Testis (tissue), 3 donors: Measurements from ENCODE around the gene TIGD3. TPM values are rescaled to one million over a fixed set of nuclear protein-coding genes. Genes with fewer than 3 reads are reported as not detected.

Source experiments
- DNase-seq: peaks from one replicate; pipeline ENCODE4 v3.0.0-alpha.2; 2019
- H3K27ac ChIP-seq, 2 donors: fragments of 200-600 bp; sonication (generic); one replicate each; pipeline ENCODE4 v1.5.1; 2019
- H3K27me3 ChIP-seq: fragments of 200-600 bp; sonication (generic); one replicate; pipeline ENCODE4 v1.5.1; 2019
- H3K36me3 ChIP-seq: fragments of 200-600 bp; sonication (generic); one replicate; pipeline ENCODE4 v1.5.1; 2017; ENCODE audit warnings: low read depth; ENCODE audit errors: missing control alignments
- H3K4me1 ChIP-seq: fragments of 200-600 bp; sonication (generic); one replicate; pipeline ENCODE4 v1.5.1; 2019
- H3K4me3 ChIP-seq, 2 donors: fragments of 200-600 bp; sonication (generic); one replicate each; pipeline ENCODE4 v1.5.1; 2017 to 2019
- H3K9me3 ChIP-seq: fragments of 200-600 bp; sonication (generic); one replicate; pipeline ENCODE4 v1.5.1; 2017
- CTCF ChIP-seq, 3 experiments: fragments of 450-650 bp in 2 of 3; fragments of 200-600 bp in 1 of 3; sonication (generic) in 1 of 3; IDR thresholded peaks; one replicate each; pipeline ENCODE4 v1.5.1; 2016 to 2019; ENCODE audit warnings: antibody characterized with exemption in 3 of 3, mild to moderate bottlenecking in 2 of 3, moderate library complexity in 1 of 3
- POLR2A ChIP-seq: fragments of 450-650 bp; IDR thresholded peaks from one replicate; pipeline ENCODE4 v1.6.1; 2017; ENCODE audit warnings: antibody characterized with exemption, mild to moderate bottlenecking, moderate library complexity
- WGBS, 2 donors: methylation state at CpG; one replicate each; pipeline ENCODE4 v1.1.5; 2018; 5-methylcytosine and 5-hydroxymethylcytosine counted together
- intact Hi-C: fragments of 100-400 bp; cut with DNase I; formaldehyde crosslinking; loops from one replicate; pipeline ENCODE4 v1.15.1; 2023; ENCODE audit warnings: low total_unique reads
- polyA plus RNA-seq: library from polyadenylated mRNA; stranded (reverse); fragments of 350-450 nt; fragmentation: Illumina TruSeq; extraction: RNeasy Lipid Tissue Mini Kit (QIAGEN cat#74804); gene quantifications from one replicate; pipeline ENCODE4 v1.2.3, GENCODE V29; 2014; ENCODE audit warnings: low read depth, low replicate concordance; ENCODE audit not compliant: insufficient read depth
- total RNA-seq, 2 donors: library from RNA; depleted of rRNA; stranded (reverse); fragments of >200 nt; gene quantifications; one replicate each; pipeline ENCODE4 v1.2.3, GENCODE V29; 2016

Gene TIGD3
- total and polyA plus RNA-seq, 3 donors from 2014 or later = 5.3 to 7.6 (median 7.1) TPM

DNA sequence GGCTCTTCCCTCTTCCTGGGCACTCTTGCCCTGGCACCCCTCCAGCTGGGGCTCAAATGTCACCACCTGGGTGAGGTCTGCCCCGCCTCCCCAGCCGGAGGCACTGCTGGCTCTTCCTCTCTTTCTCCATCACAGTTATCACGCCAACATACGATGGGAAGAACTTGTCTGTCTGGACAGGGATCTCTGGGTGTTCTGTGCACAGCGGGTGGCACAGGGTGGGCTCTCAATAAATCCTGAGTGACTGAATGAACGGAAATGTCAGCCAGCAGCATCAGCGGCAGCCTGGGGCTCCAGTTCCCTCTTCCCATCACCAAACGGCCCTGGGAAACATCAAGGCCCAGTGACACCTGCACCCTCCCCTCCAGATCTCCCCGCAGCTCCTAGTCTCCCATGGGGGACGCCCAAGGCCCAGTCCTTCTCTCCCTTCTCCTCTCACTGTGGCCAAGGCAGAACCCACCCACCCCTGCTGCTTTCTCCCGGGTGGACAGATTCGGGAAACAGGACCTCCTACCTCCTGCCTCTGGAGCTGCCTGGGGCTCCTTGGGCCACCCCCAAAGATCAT lies 28.3 kb downstream of the TIGD3 start:
- Histone ChIP-seq H3K27ac (peak overlapping the region; percentile 93 to 95), H3K27me3 (no peaks in the 10 kb centered on the region), H3K36me3 (no peaks in the 10 kb centered on the region), H3K4me1 (peaks cover 26% of the 10 kb centered on the region), H3K4me3 (peak overlapping the region in 1 of 2 donors; percentile 24), H3K9me3 (no peaks in the 10 kb centered on the region)
- intact Hi-C loops = no loop called here
- WGBS, 2 donors = 25 to 48% methylated on average over 12 of the region's 12 CpGs
- DNase-seq = no peak
- TF ChIP-seq CTCF (IDR thresholded peaks at IDR 0.05) (no peak), POLR2A (no peak)

DNA sequence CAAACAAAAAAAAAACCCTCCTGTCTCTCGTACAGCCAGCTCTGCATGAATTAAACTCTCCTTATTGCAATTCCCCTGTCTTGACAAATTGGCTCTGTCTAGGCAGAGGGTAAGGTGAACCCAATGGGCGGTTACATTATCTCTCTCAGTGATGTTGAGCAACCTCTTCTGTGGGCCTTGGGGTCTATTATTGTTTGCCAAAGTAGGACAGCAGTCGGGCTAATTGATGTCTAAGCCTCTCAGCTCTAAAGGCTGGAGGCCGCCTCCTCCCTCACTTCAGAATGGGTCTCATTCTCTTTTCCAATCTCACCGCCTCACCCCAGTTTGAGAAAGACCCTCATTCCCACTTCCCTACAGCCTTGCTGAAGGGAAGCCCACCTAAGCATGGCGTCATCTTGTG lies 29.2 kb downstream of the TIGD3 start:
- no peak for TF ChIP-seq CTCF (IDR thresholded peaks at IDR 0.05)
- no peak for TF ChIP-seq POLR2A
- H3K36me3 ChIP-seq = no peaks in the 10 kb centered on the region
- WGBS, 2 donors = 89 to 90% methylated on average over 6 of the region's 6 CpGs
- H3K4me1 ChIP-seq = peaks cover 35% of the 10 kb centered on the region
- no peak overlapping the region for H3K4me3 ChIP-seq
- H3K27me3 ChIP-seq = no peaks in the 10 kb centered on the region
- intact Hi-C loops = no loop called here
- peak overlapping the region; percentile 11 to 90 for H3K27ac ChIP-seq
- H3K9me3 ChIP-seq = no peaks in the 10 kb centered on the region
- DNase-seq = no peak

DNA sequence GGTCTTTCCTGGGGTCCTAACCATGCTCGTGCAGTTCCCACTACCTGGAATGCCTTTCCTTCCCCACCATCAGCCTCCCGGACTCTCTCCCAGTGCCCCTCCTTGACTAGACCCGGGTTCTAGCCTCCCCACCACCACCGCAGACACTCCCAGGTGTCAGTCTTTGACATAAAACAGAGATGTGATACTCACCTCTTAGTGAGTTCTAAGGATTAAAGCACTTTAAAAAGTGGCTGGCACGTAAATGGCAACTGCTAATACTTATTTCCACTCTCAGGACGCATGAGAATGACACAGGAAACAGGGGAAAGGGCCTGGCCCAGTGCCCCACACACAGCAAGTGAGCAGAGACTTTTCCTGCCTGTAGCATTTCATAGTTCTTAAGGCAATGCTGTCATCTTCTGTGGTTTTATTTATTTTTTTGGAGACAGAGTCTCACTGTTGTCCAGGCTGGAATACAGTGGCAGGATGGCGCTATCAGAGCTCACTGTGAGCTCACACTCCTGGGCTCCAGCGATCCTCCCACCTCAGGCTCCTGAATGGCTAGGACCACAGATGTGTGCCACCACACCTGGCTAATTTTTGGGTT lies 29.8 kb downstream of the TIGD3 start:
- Histone ChIP-seq H3K4me1 (peaks cover 40% of the 10 kb centered on the region), H3K36me3 (no peaks in the 10 kb centered on the region), H3K27me3 (no peaks in the 10 kb centered on the region), H3K4me3 (no peak overlapping the region), H3K27ac (peak overlapping the region; percentile 11 to 90), H3K9me3 (no peaks in the 10 kb centered on the region)
- DNase-seq = no peak
- TF ChIP-seq CTCF (IDR thresholded peaks at IDR 0.05) (no peak), POLR2A (no peak)
- WGBS, 2 donors = 76 to 79% methylated on average over 8 of the region's 8 CpGs
- intact Hi-C loops = no loop called here

DNA sequence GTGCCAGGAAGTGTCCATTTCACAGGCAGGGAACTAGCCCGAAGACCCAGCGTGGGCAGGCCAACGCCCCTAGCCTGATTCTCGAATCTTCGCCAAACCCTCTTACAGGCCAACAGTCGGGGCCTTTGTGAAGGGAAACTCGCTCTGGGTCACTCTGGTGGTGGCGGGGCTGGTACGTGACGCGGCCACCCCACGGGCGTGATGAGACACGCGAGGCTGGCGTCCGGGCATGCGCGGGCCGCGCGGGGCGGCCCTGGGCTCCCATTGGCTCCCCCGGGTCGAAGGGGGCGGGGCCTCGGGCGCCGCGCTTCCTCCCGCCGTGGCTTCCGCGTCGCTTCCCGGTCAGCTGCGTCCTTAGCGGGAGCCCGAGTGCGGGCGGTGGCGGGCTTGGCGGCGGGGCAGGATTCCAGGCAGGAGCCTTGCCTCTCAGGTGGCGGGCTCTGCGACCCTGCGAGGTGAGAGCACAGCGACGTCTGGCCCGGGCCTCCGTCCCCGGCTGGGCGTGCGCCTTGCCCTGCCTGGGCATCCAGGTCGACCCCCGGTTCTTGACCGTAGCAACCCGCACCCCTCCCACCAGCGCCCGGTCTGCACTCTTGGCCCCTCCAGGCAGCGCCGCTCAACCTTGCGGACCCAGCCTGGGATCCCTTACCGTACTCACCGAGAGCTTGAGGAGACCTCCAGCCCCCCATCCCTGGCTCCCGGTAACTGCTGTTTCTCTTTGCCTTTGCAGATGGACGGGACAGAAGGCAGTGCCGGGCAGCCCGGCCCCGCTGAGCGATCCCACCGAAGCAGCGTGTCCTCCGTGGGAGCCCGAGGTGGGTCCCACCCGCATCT lies 32.0 kb downstream of the TIGD3 start, which contains the start of gene FRMD8:
TSS of gene FRMD8 (plus strand) at position 331 of the 834 bp plus-strand sequence. CDS start at position 731, 400 bp downstream.
- peak within 1 kb of the TSS; percentile 79 to 91 for H3K4me3 ChIP-seq
- peak within 1 kb of the TSS; percentile 61 to 90 for H3K27ac ChIP-seq
- H3K27me3 ChIP-seq = no peaks in the 10 kb centered on the region
- DNase-seq = peak; percentile 90
- intact Hi-C loops = no loop called here
- WGBS, 2 donors = 1% methylated on average over 20 to 64 of the region's 76 CpGs
- TF ChIP-seq POLR2A (peak; percentile 47), CTCF (IDR thresholded peaks at IDR 0.05) (no peak)
- H3K4me1 ChIP-seq = peaks cover 59% of the 10 kb centered on the region
- no peaks in the 10 kb centered on the region for H3K9me3 ChIP-seq
- no peaks in the 10 kb centered on the region for H3K36me3 ChIP-seq
